ENCODE data around the gene PTPRT. TPM values are rescaled to one million over a fixed set of nuclear protein-coding genes. Genes with fewer than 3 reads are reported as not detected.

Gene PTPRT
- total and polyA plus RNA-seq, 2 donors (not counting 1 experiment from before 2014, with no cell fraction given): not detected

DNA sequence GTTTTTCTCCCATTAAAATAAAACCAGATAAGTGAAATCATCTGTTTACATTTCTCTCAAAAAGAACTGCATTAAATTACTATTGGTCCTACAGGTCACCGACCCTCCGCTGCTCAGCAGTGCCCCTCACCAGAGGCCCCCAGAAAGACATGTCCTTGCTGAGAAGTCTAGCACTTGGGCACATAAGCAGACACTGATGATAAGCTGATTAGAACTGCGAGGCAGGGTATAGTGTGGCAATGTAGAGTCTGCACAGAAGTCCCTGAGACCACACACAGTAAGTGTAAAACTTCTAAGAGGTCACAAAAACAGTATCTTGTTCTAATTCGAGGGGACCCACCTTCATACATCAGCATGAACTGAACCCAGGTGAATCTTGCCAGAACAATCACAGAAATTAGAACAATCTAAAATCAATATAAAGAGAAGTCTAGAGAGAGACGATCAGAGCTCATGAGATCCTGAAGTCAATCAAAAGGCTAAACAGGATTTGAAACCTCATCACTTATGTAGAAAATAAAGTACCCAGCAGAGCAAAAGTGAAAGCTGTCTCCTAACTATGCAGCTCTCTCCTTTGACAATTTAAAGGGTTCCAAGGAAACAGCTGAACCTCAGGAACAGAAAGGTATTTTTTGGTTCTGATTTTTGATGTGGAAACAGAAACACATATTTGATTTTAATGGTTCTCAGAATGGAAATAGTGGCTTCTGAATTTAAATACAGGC, 182.9 kb downstream of the PTPRT start:
- Histone ChIP-seq H2AFZ (ENCODE audit: low read length) (no peak overlapping the region), H3K4me3 (replicated peaks in 1 of 4; ENCODE audit: control extremely low read depth in 1 of 4, insufficient read depth in 1 of 4, low read depth in 3 of 4, low read length in 4 of 4) (no peak overlapping the region)

GRCh38 chr20:43003318-43003944, 186.3 kb downstream of the PTPRT start:
- Histone ChIP-seq H3K4me3 (replicated peaks in 1 of 4; ENCODE audit: control extremely low read depth in 1 of 4, insufficient read depth in 1 of 4, low read depth in 3 of 4, low read length in 4 of 4) (no peak overlapping the region), H3K4me2 (ENCODE audit: extremely low read depth, insufficient read depth, low read length) (no peak overlapping the region), H3K27ac (ENCODE audit: insufficient read depth, low read length) (no peak overlapping the region), H3K9me3 (ENCODE audit: control insufficient read depth, insufficient read depth, low read depth, low read length) (no peaks in the 10 kb centered on the region), H3K27me3 (ENCODE audit: control insufficient read depth, insufficient read depth, low read length) (no peaks in the 10 kb centered on the region), H3K79me2 (ENCODE audit: control insufficient read depth, insufficient read depth, low read length) (no peaks in the 10 kb centered on the region), H3K4me1 (ENCODE audit: control insufficient read depth, extremely low read depth, insufficient read depth, low read length) (no peaks in the 10 kb centered on the region), H3K36me3 (ENCODE audit: control insufficient read depth, insufficient read depth, low read length) (no peaks in the 10 kb centered on the region), H2AFZ (ENCODE audit: low read length) (no peak overlapping the region), H4K20me1 (ENCODE audit: control insufficient read depth, extremely low read depth, insufficient read depth, low read length) (no peaks in the 10 kb centered on the region), H3K9ac (ENCODE audit: insufficient read depth, low read length) (no peak overlapping the region)
- no peak for DNase-seq (ENCODE audit: low read depth in 2 of 2)
- TF ChIP-seq EZH2 (IDR thresholded peaks at IDR 0.05; ENCODE audit: low read length, missing control alignments) (no peak), CTCF (conservative IDR thresholded peaks at IDR 0.05 in 1 of 2, IDR thresholded peaks at IDR 0.05 in 1 of 2; ENCODE audit: low read depth in 1 of 2, low read length in 2 of 2) (no peak)

More for the DNA sequence above, 182.9 kb downstream of the PTPRT start:
- no peaks in the 10 kb centered on the region for H3K36me3 ChIP-seq (ENCODE audit: control insufficient read depth, insufficient read depth, low read length)
- no peaks in the 10 kb centered on the region for H3K27me3 ChIP-seq (ENCODE audit: control insufficient read depth, insufficient read depth, low read length)
- no peaks in the 10 kb centered on the region for H3K4me1 ChIP-seq (ENCODE audit: control insufficient read depth, extremely low read depth, insufficient read depth, low read length)
- no peak overlapping the region for H3K27ac ChIP-seq (ENCODE audit: insufficient read depth, low read length)
- no peaks in the 10 kb centered on the region for H3K79me2 ChIP-seq (ENCODE audit: control insufficient read depth, insufficient read depth, low read length)
- H4K20me1 ChIP-seq (ENCODE audit: control insufficient read depth, extremely low read depth, insufficient read depth, low read length): no peaks in the 10 kb centered on the region
- H3K4me2 ChIP-seq (ENCODE audit: extremely low read depth, insufficient read depth, low read length): no peak overlapping the region
- H3K9ac ChIP-seq (ENCODE audit: insufficient read depth, low read length): no peak overlapping the region
- no peaks in the 10 kb centered on the region for H3K9me3 ChIP-seq (ENCODE audit: control insufficient read depth, insufficient read depth, low read depth, low read length)
- DNase-seq (ENCODE audit: low read depth in 2 of 2): no peak
- no peak for TF ChIP-seq EZH2 (IDR thresholded peaks at IDR 0.05; ENCODE audit: low read length, missing control alignments)
- no peak for TF ChIP-seq CTCF (conservative IDR thresholded peaks at IDR 0.05 in 1 of 2, IDR thresholded peaks at IDR 0.05 in 1 of 2; ENCODE audit: low read depth in 1 of 2, low read length in 2 of 2)

DNA sequence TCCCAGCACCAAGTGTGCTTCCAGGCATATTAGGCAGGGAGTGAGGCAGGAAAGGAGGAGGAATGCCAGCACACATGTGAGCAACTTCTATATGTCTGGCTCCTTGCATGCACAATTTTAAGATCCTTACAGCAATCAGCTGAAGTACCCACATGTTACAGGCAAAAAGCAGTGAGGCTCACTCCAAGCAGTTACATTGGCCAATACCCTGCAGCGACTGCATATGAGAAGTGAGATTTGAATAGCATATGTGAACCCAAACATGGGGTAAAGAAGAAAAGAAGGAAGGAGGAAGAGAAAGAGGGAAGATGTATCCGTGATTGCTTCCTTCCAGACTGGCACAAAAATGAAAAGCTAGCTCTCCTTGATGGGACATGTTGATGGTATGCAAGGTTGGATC, 193.6 kb downstream of the PTPRT start:
- no peaks in the 10 kb centered on the region for H3K79me2 ChIP-seq (ENCODE audit: control insufficient read depth, insufficient read depth, low read length)
- no peak for DNase-seq (ENCODE audit: low read depth in 2 of 2)
- H3K27me3 ChIP-seq (ENCODE audit: control insufficient read depth, insufficient read depth, low read length): no peaks in the 10 kb centered on the region
- H2AFZ ChIP-seq (ENCODE audit: low read length): no peak overlapping the region
- no peak overlapping the region for H3K9ac ChIP-seq (ENCODE audit: insufficient read depth, low read length)
- TF ChIP-seq EZH2 (IDR thresholded peaks at IDR 0.05; ENCODE audit: low read length, missing control alignments): no peak
- TF ChIP-seq CTCF (conservative IDR thresholded peaks at IDR 0.05 in 1 of 2, IDR thresholded peaks at IDR 0.05 in 1 of 2; ENCODE audit: low read depth in 1 of 2, low read length in 2 of 2): no peak
- no peaks in the 10 kb centered on the region for H3K9me3 ChIP-seq (ENCODE audit: control insufficient read depth, insufficient read depth, low read depth, low read length)
- H3K4me2 ChIP-seq (ENCODE audit: extremely low read depth, insufficient read depth, low read length): no peak overlapping the region
- H3K36me3 ChIP-seq (ENCODE audit: control insufficient read depth, insufficient read depth, low read length): no peaks in the 10 kb centered on the region
- no peaks in the 10 kb centered on the region for H4K20me1 ChIP-seq (ENCODE audit: control insufficient read depth, extremely low read depth, insufficient read depth, low read length)
- H3K4me1 ChIP-seq (ENCODE audit: control insufficient read depth, extremely low read depth, insufficient read depth, low read length): no peaks in the 10 kb centered on the region
- no peak overlapping the region for H3K4me3 ChIP-seq (replicated peaks in 1 of 4; ENCODE audit: control extremely low read depth in 1 of 4, insufficient read depth in 1 of 4, low read depth in 3 of 4, low read length in 4 of 4)
- H3K27ac ChIP-seq (ENCODE audit: insufficient read depth, low read length): no peak overlapping the region
